Endodermal cell (in vitro differentiated cells): ENCODE measurements around the gene BICD1. TPM values are rescaled to one million over a fixed set of nuclear protein-coding genes. Genes with fewer than 3 reads are reported as not detected.
A peak's percentile ranks its signal among the peaks of the same experiment; 100 is the strongest.

Source experiments
- DNase-seq: peaks from one replicate; pipeline ENCODE4 v3.0.0-alpha.2; 2017
- H3K27ac ChIP-seq: 2 replicates; pipeline ENCODE4 v1.5.1; 2013; ENCODE audit warnings: mild to moderate bottlenecking, low read depth, low read length, moderate library complexity
- H3K27me3 ChIP-seq: 2 replicates; pipeline ENCODE4 v1.6.1; 2013; ENCODE audit warnings: mild to moderate bottlenecking, low read length, moderate library complexity; ENCODE audit not compliant: insufficient read depth, control insufficient read depth, poor library complexity, severe bottlenecking
- H3K36me3 ChIP-seq: 2 replicates; pipeline ENCODE4 v1.7.0; 2013; ENCODE audit warnings: mild to moderate bottlenecking, low read length, moderate library complexity; ENCODE audit not compliant: control insufficient read depth, insufficient read depth
- H3K4me1 ChIP-seq: one replicate; pipeline ENCODE4 v1.7.0; 2013; ENCODE audit warnings: low read length; ENCODE audit not compliant: control insufficient read depth, insufficient read depth
- H3K4me3 ChIP-seq: 2 replicates; pipeline ENCODE4 v1.5.1; 2013; ENCODE audit warnings: mild to moderate bottlenecking, low read length, moderate library complexity
- H3K9ac ChIP-seq: 2 replicates; pipeline ENCODE4 v1.6.1; 2013; ENCODE audit warnings: mild to moderate bottlenecking, low read length, moderate library complexity; ENCODE audit not compliant: poor library complexity, severe bottlenecking; ENCODE audit errors: extremely low read depth
- H3K9me3 ChIP-seq: 2 replicates; pipeline ENCODE4 v1.6.1; 2013; ENCODE audit warnings: mild to moderate bottlenecking, low read length, moderate library complexity; ENCODE audit not compliant: control insufficient read depth
- H3K27ac Mint-ChIP-seq: 2 replicates; pipeline ENCODE4 v1.8.0; 2020; ENCODE audit warnings: mixed read lengths
- H3K27me3 Mint-ChIP-seq: 2 replicates; pipeline ENCODE4 v1.8.0; 2021; ENCODE audit warnings: mild to moderate bottlenecking, mixed read lengths; ENCODE audit not compliant: insufficient read depth
- H3K36me3 Mint-ChIP-seq: 2 replicates; pipeline ENCODE4 v1.8.0; 2020; ENCODE audit warnings: low read depth, mixed read lengths
- H3K4me1 Mint-ChIP-seq: 2 replicates; pipeline ENCODE4 v1.8.0; 2020; ENCODE audit warnings: mixed read lengths
- H3K4me3 Mint-ChIP-seq: 2 replicates; pipeline ENCODE4 v1.8.0; 2020; ENCODE audit warnings: mild to moderate bottlenecking, moderate library complexity, mixed read lengths
- H3K9me3 Mint-ChIP-seq: 2 replicates; pipeline ENCODE4 v1.8.0; 2020; ENCODE audit warnings: mild to moderate bottlenecking, mixed read lengths
- WGBS, 2 experiments: methylation state at CpG; one replicate each; pipeline versions ENCODE4 v1.1.5 to v1.1.7; 2013; ENCODE audit warnings: missing lambda C conversion rate in 2 of 2, mixed read lengths in 1 of 2; ENCODE audit not compliant: insufficient coverage in 1 of 2, insufficient read length in 1 of 2; 5-methylcytosine and 5-hydroxymethylcytosine counted together
- total RNA-seq, 2 donors: library from RNA; stranded (reverse); fragmentation: NEBNext Ultra II Directional in 1 of 2; extraction: Animal tissue kit (Norgen Biotek cat#: 25700) in 1 of 2; gene quantifications; 2 replicates in 1 of 2; 3 replicates in 1 of 2; pipeline ENCODE4 v1.2.1, GENCODE V29; 2021
- TF ChIP-seq, protein P1 (sequence below): fragments of 200-600 bp; sonication (generic); conservative IDR thresholded peaks from 2 replicates; pipeline ENCODE4 v1.5.0; 2021; ENCODE audit warnings: antibody characterized with exemption, mild to moderate bottlenecking

Gene BICD1
- total RNA-seq, 2 donors from 2014 or later, result 56.0 to 101 TPM

DNA sequence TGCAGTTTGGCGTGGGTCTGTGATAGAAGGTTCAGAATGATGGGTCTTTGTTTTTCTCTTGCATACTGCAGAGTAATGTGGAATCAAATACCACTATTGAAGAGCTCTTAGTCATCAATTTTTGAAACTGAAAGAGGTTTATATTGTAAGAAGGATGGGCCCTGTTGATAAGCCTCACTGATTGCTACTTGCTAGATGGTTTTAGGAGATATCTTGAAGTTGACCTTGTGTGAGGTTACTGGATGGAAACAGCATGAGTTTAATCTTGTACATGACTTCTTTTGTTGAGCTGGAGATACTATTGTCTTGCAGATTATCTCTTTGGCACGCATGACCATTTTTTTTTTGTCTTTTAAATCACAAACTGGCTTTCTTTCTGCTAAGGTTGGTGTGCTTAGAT is 13.8 kb downstream of the BICD1 start:
- Mint-ChIP-seq H3K4me3 (peak overlapping the region; percentile 5), H3K4me1 (peaks cover 44% of the 10 kb centered on the region), H3K27me3 (no peaks in the 10 kb centered on the region), H3K27ac (peak overlapping the region; percentile 60), H3K36me3 (peaks cover 5% of the 10 kb centered on the region), H3K9me3 (no peaks in the 10 kb centered on the region)
- peaks cover 7% of the 10 kb centered on the region for H3K4me1 ChIP-seq
- H3K9me3 ChIP-seq, result no peaks in the 10 kb centered on the region
- no peak overlapping the region for H3K4me3 ChIP-seq
- WGBS, 2 experiments, result 35% methylated on average over 2 of the region's 2 CpGs; no CpG with 5 or more reads in 1 of the 2 experiments
- no peaks in the 10 kb centered on the region for H3K27me3 ChIP-seq
- H3K9ac ChIP-seq, result no peak overlapping the region
- DNase-seq, result no peak
- H3K36me3 ChIP-seq, result no peaks in the 10 kb centered on the region
- H3K27ac ChIP-seq, result no peak overlapping the region
- TF ChIP-seq, protein P1, sequence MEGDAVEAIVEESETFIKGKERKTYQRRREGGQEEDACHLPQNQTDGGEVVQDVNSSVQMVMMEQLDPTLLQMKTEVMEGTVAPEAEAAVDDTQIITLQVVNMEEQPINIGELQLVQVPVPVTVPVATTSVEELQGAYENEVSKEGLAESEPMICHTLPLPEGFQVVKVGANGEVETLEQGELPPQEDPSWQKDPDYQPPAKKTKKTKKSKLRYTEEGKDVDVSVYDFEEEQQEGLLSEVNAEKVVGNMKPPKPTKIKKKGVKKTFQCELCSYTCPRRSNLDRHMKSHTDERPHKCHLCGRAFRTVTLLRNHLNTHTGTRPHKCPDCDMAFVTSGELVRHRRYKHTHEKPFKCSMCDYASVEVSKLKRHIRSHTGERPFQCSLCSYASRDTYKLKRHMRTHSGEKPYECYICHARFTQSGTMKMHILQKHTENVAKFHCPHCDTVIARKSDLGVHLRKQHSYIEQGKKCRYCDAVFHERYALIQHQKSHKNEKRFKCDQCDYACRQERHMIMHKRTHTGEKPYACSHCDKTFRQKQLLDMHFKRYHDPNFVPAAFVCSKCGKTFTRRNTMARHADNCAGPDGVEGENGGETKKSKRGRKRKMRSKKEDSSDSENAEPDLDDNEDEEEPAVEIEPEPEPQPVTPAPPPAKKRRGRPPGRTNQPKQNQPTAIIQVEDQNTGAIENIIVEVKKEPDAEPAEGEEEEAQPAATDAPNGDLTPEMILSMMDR, result no peak

DNA sequence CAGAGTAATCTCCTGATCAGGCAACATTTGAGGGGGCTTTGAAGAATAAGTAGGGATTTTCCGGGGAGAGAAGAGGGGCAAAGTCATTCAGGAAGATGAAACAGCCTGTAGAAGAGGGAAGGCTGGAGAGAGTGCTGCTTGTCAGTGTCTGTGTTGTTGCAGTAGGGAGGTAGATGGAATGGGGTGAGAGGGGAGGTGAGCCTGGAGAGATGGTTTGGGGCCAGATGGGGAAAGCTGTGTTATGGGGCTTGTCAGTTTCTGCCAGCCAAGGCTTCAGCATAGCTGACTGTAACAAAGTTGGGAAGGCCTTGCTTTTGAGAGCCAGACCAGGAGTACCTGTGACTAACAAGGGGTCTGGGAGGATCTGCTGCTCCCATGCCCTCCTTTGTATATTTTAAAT is 18.0 kb downstream of the BICD1 start:
- Histone ChIP-seq H3K9ac (no peak overlapping the region), H3K4me1 (peaks cover 3% of the 10 kb centered on the region), H3K9me3 (no peaks in the 10 kb centered on the region), H3K27me3 (no peaks in the 10 kb centered on the region), H3K4me3 (no peak overlapping the region), H3K27ac (no peak overlapping the region), H3K36me3 (peaks cover 4% of the 10 kb centered on the region)
- Mint-ChIP-seq H3K4me1 (peaks cover 28% of the 10 kb centered on the region), H3K4me3 (no peak overlapping the region), H3K9me3 (no peaks in the 10 kb centered on the region), H3K36me3 (peaks cover 7% of the 10 kb centered on the region), H3K27ac (peak overlapping the region; percentile 15), H3K27me3 (no peaks in the 10 kb centered on the region)
- DNase-seq, result peak; percentile 61
- TF ChIP-seq, protein P1, result no peak
- WGBS, 2 experiments, result 67 to 84% methylated on average over 1 of the region's 1 CpG

DNA sequence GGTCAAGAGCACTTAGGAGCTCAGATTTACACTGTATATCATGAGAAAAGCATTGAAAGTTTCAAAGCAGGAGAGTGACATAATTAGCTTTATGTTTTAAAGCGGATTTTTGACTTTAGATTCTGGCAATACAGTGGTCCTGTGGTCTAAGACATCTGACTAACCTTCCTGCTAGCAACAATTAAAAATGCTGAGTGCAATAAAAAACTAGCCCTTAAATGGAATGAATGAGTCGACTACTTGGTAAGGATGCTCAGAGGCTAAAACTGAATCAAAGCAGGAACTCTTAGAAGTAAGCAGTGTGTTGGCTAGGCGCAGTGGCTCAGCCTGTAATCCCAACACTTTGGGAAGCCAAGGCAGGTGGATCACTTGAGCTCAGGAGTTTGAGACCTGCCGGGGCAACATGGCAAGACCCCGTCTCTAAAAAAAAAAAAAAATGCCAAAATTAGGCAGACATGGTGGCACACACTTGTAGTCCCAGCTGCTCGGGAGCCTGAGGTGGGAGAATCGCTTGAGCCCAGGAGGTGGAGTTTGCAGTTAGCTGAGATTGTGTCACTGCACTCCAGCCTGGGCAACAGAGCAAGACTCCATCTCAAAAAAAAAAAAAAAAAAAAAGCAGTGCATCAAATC is 18.9 kb downstream of the BICD1 start:
- Histone ChIP-seq H3K4me3 (no peak overlapping the region), H3K4me1 (no peaks in the 10 kb centered on the region), H3K27ac (no peak overlapping the region), H3K36me3 (peaks cover 4% of the 10 kb centered on the region), H3K9me3 (no peaks in the 10 kb centered on the region), H3K27me3 (no peaks in the 10 kb centered on the region), H3K9ac (no peak overlapping the region)
- Mint-ChIP-seq H3K4me3 (no peak overlapping the region), H3K27me3 (no peaks in the 10 kb centered on the region), H3K27ac (peak overlapping the region; percentile 10), H3K36me3 (peaks cover 14% of the 10 kb centered on the region), H3K4me1 (peaks cover 21% of the 10 kb centered on the region), H3K9me3 (no peaks in the 10 kb centered on the region)
- TF ChIP-seq, protein P1, result no peak
- 92 to 96% methylated on average over 5 to 7 of the region's 7 CpGs for WGBS, 2 experiments
- peak; percentile 13 for DNase-seq
